Activated T-cell treated with anti-CD3 and anti-CD28 coated beads for 48 hours (primary cell): ENCODE results near the gene NSRP1.
"Not testable (repeated sequence)": the region's sequence is repeated elsewhere in the genome, so short reads cannot be mapped to it uniquely, and the experiment has no call there.

ENCODE experiments used
- DNase-seq: peaks from one replicate; pipeline ENCODE4 v3.0.0-alpha.2; 2020; ENCODE audit warnings: low read depth

The NSRP1 gene

GRCh38 chr17:30222251-30222650, 105.6 kb downstream of the NSRP1 start:
- no peak for DNase-seq

- DNase-seq, result no peak
Measured at GRCh38 chr17:30222721-30223175, 106.1 kb downstream of the NSRP1 start.

GRCh38 chr17:30224419-30224960, 107.9 kb downstream of the NSRP1 start:
- DNase-seq, result no peak

GRCh38 chr17:30225112-30225511, 108.5 kb downstream of the NSRP1 start:
- no peak for DNase-seq

- no peak for DNase-seq
Measured at GRCh38 chr17:30225919-30226553, 109.4 kb downstream of the NSRP1 start.

- no peak for DNase-seq
Measured at GRCh38 chr17:30226878-30227277, 110.3 kb downstream of the NSRP1 start.

- DNase-seq, result no peak
Measured at GRCh38 chr17:30228011-30228410, 111.4 kb downstream of the NSRP1 start.

- DNase-seq, result no peak
Measured at GRCh38 chr17:30229012-30229411, 112.4 kb downstream of the NSRP1 start.

- not testable (repeated sequence) for DNase-seq
Measured at GRCh38 chr17:30230009-30230408, 113.4 kb downstream of the NSRP1 start.

- DNase-seq, result no peak
Measured at GRCh38 chr17:30230596-30231125, 114.0 kb downstream of the NSRP1 start.

- no peak for DNase-seq
Measured at GRCh38 chr17:30232015-30232823, 115.6 kb downstream of the NSRP1 start.

- DNase-seq, result no peak
Measured at GRCh38 chr17:30232824-30233427, 116.3 kb downstream of the NSRP1 start.

GRCh38 chr17:30234296-30234695, 117.7 kb downstream of the NSRP1 start:
- DNase-seq, result no peak

GRCh38 chr17:30234964-30235363, 118.3 kb downstream of the NSRP1 start:
- no peak for DNase-seq

- DNase-seq, result no peak
Measured at GRCh38 chr17:30235386-30236296, 119.0 kb downstream of the NSRP1 start, which contains the start of gene SLC6A4. SLC6A4 (minus strand) TSS chr17:30235697; CDS start chr17:30221958, 13,739 bp downstream.
